COLO829 (cell line): Measurements from ENCODE around the gene GSTA4.
"Not testable (repeated sequence)": the region's sequence is repeated elsewhere in the genome, so short reads cannot be mapped to it uniquely, and the experiment has no call there.

Experiments used
- DNase-seq: peaks from one replicate; pipeline ENCODE4 v3.0.0; 2012; ENCODE audit warnings: low spot score

The GSTA4 gene

GRCh38 chr6:53014063-53014462, 19.0 kb upstream of the GSTA4 start:
- DNase-seq = no peak

GRCh38 chr6:53011979-53012378, 16.9 kb upstream of the GSTA4 start:
- DNase-seq = no peak

DNA sequence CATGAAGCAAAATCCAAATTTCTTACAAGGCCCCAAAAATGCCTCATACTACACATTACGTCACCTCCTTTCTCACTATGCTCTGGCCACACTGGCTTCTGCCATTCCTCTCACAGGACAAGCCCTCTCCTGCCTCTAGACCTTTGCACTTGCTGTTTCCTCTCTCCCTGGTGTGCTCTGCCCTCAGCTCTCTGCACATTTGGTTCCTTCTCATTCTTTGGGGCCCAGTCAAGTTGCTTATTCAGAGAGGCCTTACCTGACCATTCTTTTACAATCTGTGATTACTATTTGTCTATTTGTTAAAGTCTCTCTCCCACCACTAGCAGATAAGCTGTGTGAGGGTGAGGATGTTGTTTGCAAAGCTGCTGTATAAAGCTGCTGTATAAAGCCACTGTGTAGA, 15.4 kb upstream of the GSTA4 start:
- DNase-seq = no peak

- no peak for DNase-seq
Measured at GRCh38 chr6:53009511-53009910, 14.4 kb upstream of the GSTA4 start.

DNA sequence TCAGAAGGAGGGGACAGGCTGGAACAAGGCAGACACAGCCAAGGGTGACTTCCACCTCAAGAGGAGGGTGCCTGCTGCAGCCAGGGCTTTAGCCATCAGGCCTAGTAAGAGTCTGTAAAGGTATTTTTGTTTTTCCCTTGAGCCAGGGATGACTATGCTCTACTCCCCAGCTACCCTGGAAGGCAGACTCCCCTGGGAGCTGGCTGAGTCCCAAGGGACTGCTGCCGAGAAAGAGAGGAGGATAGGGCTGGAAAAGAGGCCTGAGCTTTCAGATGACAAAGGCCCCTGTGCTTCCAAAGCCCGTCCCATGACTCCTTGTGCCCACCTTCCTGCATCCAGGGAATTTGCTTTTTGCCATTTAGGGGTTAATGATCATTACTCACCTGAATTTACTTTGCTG, 14.0 kb upstream of the GSTA4 start:
- peak; percentile 57 for DNase-seq

GRCh38 chr6:53008192-53008687, 13.2 kb upstream of the GSTA4 start:
- DNase-seq = not testable (repeated sequence)

DNA sequence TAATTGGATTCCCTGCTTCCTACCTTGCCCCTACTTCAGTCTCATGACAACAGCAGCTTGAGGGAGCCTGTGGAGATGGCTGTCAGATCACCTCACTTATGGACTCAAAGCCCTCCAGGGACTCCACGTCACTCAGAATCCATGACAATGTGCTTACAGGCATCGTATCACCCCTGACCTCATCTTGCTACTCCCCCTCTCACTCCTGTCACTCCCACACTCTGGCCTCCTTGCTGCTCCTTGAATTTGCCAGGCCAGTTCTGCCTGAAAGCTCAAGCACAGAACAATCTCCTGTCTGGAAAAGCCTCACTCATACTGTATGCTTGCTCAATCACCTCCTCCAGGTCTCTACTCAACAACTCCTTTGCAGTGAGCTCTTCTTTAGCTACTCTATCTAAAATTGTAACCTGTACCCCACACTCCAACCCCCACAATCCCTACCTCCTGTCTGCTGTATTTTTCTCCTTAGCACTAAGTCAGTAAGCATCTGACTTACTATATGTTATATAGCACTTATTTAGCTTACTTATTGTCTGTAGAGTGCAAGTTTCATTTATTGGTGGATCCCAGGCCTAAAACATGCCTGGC, 10.7 kb upstream of the GSTA4 start:
- no peak for DNase-seq

GRCh38 chr6:52999456-52999855, 4.4 kb upstream of the GSTA4 start:
- no peak for DNase-seq

GRCh38 chr6:52998603-52999002, 3.5 kb upstream of the GSTA4 start:
- no peak for DNase-seq

GRCh38 chr6:52995913-52996645, 995 bp upstream of the GSTA4 start:
- DNase-seq = no peak

DNA sequence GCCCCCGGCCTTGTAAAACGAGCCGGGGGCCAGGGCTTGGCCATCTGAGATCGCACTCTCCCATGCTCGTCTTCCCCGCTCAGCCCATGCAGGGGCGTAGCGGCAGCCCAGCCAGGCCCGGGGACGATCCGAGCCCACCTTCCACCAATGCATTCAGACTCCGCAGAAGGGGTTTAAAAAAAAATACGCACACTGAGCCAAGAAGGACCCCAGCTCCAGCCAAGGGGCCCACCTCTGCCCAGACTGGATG, 320 bp downstream of the GSTA4 start:
- DNase-seq = no peak

DNA sequence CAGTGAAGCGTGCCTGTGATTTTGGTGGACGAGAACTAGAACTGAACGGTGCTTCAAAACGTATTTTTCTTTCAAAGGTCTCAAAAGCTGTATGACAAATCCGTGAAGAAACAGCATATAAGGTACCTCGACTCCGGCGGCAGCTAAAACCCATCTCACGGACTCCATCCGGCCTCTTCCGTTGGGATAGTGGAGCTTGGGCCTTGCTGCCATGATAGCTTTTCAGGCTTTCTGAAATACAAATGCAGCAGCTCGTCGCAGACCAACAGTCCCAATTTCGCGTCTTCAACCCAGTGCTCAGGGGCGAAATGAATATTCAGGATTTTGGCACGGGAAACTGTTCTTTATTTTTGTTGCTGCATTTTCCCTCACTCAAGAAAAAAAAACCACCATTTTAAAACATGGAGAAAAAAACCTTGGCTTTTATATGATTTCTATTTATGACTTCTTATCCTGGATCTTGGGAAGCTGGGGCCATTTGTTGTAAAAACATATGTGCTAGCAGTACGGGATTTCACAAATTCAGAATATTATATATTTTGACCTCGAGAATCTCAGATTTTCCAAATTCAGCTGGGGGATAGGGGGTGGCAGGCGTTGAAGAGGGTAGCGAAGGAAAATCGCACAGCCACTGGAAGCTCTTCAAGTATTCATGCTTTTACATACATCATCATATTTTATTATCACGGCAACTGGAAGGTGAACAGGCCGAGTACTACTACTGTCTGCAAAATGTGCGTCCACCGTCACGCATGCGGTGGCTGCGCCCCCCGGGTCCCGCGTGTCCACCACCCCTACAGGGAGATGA, 849 bp downstream of the GSTA4 start:
- no peak for DNase-seq

DNA sequence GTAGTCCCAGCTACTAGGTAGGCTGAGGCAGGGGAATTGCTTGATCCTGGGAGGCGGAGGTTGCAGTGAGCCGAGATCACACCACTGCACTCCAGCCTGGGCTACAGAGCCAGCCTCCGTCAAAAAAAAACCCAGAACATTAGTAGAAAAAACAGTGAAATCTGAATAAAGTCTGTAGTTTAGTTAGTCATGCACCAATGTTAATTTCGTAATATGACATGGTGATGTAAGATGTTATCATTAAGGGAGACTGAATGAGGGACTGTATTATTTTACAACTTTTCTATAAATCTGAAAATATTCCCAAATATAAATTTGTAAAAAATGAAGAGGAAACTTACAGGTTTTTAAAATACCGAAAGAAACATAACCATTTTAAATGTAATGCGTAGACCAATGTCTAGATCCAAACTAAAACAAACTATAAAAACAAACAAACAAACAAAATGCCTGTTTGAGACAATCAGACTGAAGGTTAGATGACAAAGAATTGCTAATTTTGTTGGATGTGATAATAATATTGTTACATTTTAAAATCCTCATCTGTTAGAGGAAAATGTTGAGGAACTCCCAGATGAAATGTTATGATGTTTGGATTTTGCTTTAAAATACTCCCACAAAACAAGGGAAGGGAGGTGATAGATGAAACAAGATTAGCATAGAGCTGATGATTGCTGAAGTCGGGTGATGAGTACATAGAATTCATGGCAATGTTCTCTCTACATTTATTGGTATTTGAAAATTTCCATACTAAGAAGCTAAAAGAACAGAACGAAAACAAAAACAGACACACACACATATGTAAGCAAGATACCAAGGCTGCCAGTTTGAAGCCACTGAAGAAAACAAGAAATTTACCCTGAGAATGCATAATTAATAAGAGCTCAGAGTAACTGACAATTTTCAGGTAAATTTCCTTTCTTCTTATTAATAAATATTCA, 1.8 kb downstream of the GSTA4 start:
- DNase-seq = no peak

GRCh38 chr6:52990342-52990741, 4.7 kb downstream of the GSTA4 start:
- no peak for DNase-seq

DNA sequence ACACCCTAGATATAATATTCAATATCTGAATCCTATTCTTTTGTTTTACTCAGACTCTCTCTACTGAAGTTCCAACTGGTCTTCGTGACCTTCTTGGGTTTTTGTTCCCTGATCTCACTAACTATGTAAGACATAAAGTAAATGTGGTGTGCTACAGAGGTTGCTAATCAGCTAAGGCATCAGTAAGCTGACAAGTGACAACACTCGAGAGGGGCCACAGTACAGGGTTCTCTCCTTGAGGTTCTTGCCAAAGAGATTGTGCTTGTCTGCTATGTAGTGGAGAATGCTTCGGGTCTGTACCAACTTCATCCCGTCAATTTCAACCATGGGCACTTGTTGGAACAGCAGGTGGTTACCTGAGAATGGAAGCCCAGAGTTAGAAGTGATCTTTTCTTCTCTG, 9.9 kb downstream of the GSTA4 start:
- DNase-seq = no peak

- DNase-seq = peak; percentile 13
Measured at GRCh38 chr6:52984247-52984646, 10.8 kb downstream of the GSTA4 start.

DNA sequence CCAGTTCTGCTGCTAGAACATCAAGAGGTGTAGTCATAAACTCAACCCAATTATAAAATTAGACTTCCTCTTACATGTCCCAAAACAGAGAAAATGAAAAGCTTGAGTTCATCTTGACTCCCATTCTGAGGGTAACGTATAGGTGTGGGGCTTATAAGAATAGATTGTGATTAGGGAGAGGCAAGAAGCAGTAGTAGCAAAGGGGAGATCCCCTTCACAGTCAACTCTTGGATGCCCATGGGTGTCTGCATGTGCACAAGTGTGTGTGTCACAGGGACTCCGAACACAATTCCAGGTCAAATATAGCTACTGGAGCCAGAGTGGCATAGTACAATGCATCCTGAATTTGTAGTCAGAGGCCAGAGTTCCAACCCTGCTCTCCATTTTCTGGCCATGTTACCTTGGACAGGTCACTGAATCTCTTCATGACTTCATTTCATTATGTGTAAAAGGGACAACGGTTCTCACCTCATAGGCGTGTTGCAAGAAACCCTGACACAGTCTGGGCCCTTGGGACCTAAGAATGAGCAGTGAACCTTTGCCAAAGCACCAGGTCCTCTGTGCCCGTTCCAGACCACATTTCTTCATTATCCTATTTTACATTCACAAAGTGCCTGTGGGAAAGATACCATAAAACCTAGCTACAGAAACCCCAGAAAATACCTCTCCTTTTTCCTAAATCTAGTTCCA, 11.8 kb downstream of the GSTA4 start:
- no peak for DNase-seq

DNA sequence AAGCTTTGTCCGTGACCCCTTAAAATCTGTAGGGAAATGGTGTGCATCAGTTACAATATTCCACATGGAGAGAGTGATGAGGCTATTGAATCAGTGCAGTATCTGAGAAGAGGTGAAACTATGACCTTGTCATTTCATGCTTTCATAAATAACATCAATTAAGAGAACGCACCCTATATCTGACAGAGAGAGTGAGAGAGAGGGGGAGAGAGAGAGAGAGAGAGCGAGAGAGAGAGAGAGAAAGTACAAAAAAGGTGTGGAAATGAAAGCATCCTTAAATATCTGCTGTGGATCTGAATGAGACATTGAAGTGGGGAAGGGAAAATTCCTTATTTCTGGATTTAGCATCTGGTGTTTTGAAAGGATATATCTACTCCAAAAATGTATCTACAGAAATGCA, 12.4 kb downstream of the GSTA4 start:
- no peak for DNase-seq

GRCh38 chr6:52981222-52981900, 13.7 kb downstream of the GSTA4 start:
- DNase-seq = no peak

GRCh38 chr6:52976591-52977035, 18.5 kb downstream of the GSTA4 start:
- no peak for DNase-seq

- DNase-seq = no peak
Measured at GRCh38 chr6:52976149-52976548, 18.9 kb downstream of the GSTA4 start.
